ENCODE data around the gene ATP5ME. TPM values are rescaled to one million over a fixed set of nuclear protein-coding genes. Genes with fewer than 3 reads are reported as not detected.
A peak's percentile ranks its signal among the peaks of the same experiment; 100 is the strongest.
"Not testable (repeated sequence)": the region's sequence is repeated elsewhere in the genome, so short reads cannot be mapped to it uniquely, and the experiment has no call there.

ATP5ME gene
- polyA plus RNA-seq, 3 donors: 163 to 397 (median 367) TPM

DNA sequence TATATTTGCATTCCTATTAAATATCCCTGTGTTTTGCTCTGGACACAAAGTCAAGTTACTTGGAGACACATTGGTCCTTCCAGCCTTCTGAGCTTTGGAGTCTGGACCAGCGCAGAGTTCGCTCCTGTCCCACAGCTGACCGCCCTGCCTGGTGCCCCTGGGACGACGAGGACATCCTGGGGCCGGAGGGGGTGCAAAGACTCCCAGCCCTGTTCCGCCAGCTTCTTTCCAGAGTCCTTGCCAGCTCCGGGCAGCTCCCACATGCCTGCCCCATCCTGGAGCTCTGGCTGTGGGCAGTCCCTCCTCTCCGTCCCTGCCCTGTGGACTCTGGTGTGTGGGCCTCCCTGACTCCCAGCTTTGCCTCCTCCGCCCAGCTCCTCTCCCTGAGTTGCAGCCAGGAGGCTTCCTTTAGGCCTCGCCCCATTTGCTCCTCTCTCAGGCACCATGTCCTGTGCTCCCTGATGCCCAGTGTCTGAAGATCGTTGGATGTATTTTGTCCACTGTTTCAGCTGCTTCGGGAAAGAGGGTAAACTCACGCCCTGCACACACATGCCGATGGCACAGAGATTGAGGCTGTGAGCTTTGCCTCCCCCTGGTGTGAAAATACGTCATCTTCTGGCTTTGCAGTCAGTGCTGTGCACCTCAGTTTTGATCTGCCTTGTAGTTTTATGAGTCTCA is 26.6 kb upstream of the ATP5ME start:
- H3K36me3 Mint-ChIP-seq: no peaks in the 10 kb centered on the region
- DNase-seq: no peak
- no peak overlapping the region for H3K4me3 Mint-ChIP-seq
- H3K36me3 ChIP-seq (replicated peaks in 1 of 2; ENCODE audit: control insufficient read depth in 1 of 2, insufficient read depth in 2 of 2, low read length in 2 of 2): no peaks in the 10 kb centered on the region
- H2AFZ ChIP-seq (ENCODE audit: insufficient read depth, low read depth, low read length, poor library complexity, severe bottlenecking): no peak overlapping the region
- TF ChIP-seq CTCF (IDR thresholded peaks at IDR 0.05): no peak
- H3K27ac Mint-ChIP-seq: peak overlapping the region in 5 of 7 donors; percentile 12 to 96 (median 94)
- H3K4me1 ChIP-seq (ENCODE audit: control insufficient read depth in 1 of 2, insufficient read depth in 2 of 2, low read length in 2 of 2): peaks cover 27 to 36% of the 10 kb centered on the region in 2 donors
- H3K27me3 ChIP-seq (ENCODE audit: control insufficient read depth in 2 of 2, insufficient read depth in 2 of 2, low read length in 2 of 2): no peaks in the 10 kb centered on the region
- H3K79me2 ChIP-seq (ENCODE audit: insufficient read depth, low read length): peaks cover 6% of the 10 kb centered on the region
- H3K9me3 Mint-ChIP-seq: peaks cover 0 to 3% (median 0%) of the 10 kb centered on the region in 7 donors
- no peak overlapping the region for H3K27ac ChIP-seq (ENCODE audit: low read depth in 1 of 2, low read length in 2 of 2)
- H3K4me2 ChIP-seq (replicated peaks; ENCODE audit: extremely low read depth, low read length, poor library complexity, severe bottlenecking): no peak overlapping the region
- H3K4me3 ChIP-seq (replicated peaks in 1 of 3; ENCODE audit: low read depth in 2 of 3, low read length in 3 of 3): no peak overlapping the region
- 95% methylated on average over 15 of the region's 16 CpGs for WGBS (ENCODE audit: insufficient coverage)
- no peaks in the 10 kb centered on the region for H4K20me1 ChIP-seq (ENCODE audit: insufficient read depth, low read length)
- H3K9me3 ChIP-seq (replicated peaks in 1 of 2; ENCODE audit: control insufficient read depth in 1 of 2, insufficient read depth in 1 of 2, low read length in 2 of 2): no peaks in the 10 kb centered on the region
- peaks cover 2 to 10% (median 6%) of the 10 kb centered on the region in 3 donors for H3K27me3 Mint-ChIP-seq (ENCODE audit: low read depth in 3 of 3)
- H3K9ac ChIP-seq (ENCODE audit: insufficient read depth, low read length, poor library complexity, severe bottlenecking): no peak overlapping the region
- peaks cover 22% of the 10 kb centered on the region for H3K4me1 Mint-ChIP-seq
- intact Hi-C loops (cut with micrococcal nuclease): no loop called here

GRCh38 chr4:699816-700580 is 25.9 kb upstream of the ATP5ME start:
- Mint-ChIP-seq H3K27me3 (ENCODE audit: low read depth in 3 of 3) (peaks cover 6 to 11% (median 9%) of the 10 kb centered on the region in 3 donors), H3K4me3 (peak overlapping the region in 1 of 2 donors; percentile 78), H3K4me1 (peaks cover 22% of the 10 kb centered on the region), H3K36me3 (no peaks in the 10 kb centered on the region), H3K9me3 (peaks cover 0 to 3% (median 0%) of the 10 kb centered on the region in 7 donors), H3K27ac (peak overlapping the region; percentile 89 to 97 (median 95))
- peak overlapping the region; percentile 32 for H2AFZ ChIP-seq (ENCODE audit: insufficient read depth, low read depth, low read length, poor library complexity, severe bottlenecking)
- no peak for TF ChIP-seq CTCF (IDR thresholded peaks at IDR 0.05)
- H3K4me2 ChIP-seq (replicated peaks; ENCODE audit: extremely low read depth, low read length, poor library complexity, severe bottlenecking): peak overlapping the region; percentile 57
- H3K4me1 ChIP-seq (ENCODE audit: control insufficient read depth in 1 of 2, insufficient read depth in 2 of 2, low read length in 2 of 2): peaks cover 24 to 32% of the 10 kb centered on the region in 2 donors
- no peaks in the 10 kb centered on the region for H4K20me1 ChIP-seq (ENCODE audit: insufficient read depth, low read length)
- H3K9me3 ChIP-seq (replicated peaks in 1 of 2; ENCODE audit: control insufficient read depth in 1 of 2, insufficient read depth in 1 of 2, low read length in 2 of 2): no peaks in the 10 kb centered on the region
- intact Hi-C loops (cut with micrococcal nuclease): loop anchor here in 1 of 2 donors (10.0 kb wide), 1 partner anchor 235 kb away; the partner anchor contains the start of genes GAK and TMEM175
- H3K9ac ChIP-seq (ENCODE audit: insufficient read depth, low read length, poor library complexity, severe bottlenecking): no peak overlapping the region
- peaks cover under 1% of the 10 kb centered on the region for H3K79me2 ChIP-seq (ENCODE audit: insufficient read depth, low read length)
- H3K27ac ChIP-seq (ENCODE audit: low read depth in 1 of 2, low read length in 2 of 2): peak overlapping the region; percentile 78 to 79
- no peak for DNase-seq
- no peaks in the 10 kb centered on the region for H3K27me3 ChIP-seq (ENCODE audit: control insufficient read depth in 2 of 2, insufficient read depth in 2 of 2, low read length in 2 of 2)
- 84% methylated on average over 8 of the region's 27 CpGs for WGBS (ENCODE audit: insufficient coverage)
- no peaks in the 10 kb centered on the region for H3K36me3 ChIP-seq (replicated peaks in 1 of 2; ENCODE audit: control insufficient read depth in 1 of 2, insufficient read depth in 2 of 2, low read length in 2 of 2)
- peak overlapping the region in 1 of 3 experiments; percentile 41 for H3K4me3 ChIP-seq (replicated peaks in 1 of 3; ENCODE audit: low read depth in 2 of 3, low read length in 3 of 3)

DNA sequence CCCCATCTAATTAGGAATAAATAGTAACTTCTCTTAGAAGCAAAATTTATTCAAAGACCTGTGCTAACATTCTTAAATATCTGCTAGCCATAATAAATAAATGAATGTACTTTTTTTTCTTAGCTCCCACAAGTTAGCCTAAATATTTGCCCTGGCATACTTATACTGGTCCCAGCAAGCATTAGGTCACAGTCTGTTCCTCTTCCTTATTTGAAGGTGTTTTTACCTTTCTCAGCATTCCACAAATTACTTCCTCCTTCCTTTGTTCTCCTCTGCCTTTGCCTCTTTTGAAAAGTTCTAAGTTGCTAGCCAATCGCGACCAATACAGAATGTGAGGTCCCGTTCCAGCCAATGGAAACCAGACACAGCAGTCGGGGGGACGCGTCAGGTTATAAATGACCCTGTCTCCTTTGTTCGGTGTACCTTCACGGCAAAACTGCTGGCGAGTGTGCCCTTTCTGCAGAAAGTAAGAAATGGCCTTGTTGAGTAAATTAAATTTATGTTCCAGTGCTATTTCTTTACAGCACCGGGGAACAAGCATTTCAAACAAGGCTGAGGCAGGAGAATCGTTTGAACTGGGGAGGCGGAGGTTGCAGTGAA is 20.4 kb upstream of the ATP5ME start:
- not testable (repeated sequence) for H3K79me2 ChIP-seq (ENCODE audit: insufficient read depth, low read length); H3K27me3 ChIP-seq (ENCODE audit: control insufficient read depth in 2 of 2, insufficient read depth in 2 of 2, low read length in 2 of 2); H3K9me3 ChIP-seq (replicated peaks in 1 of 2; ENCODE audit: control insufficient read depth in 1 of 2, insufficient read depth in 1 of 2, low read length in 2 of 2); H3K36me3 ChIP-seq (replicated peaks in 1 of 2; ENCODE audit: control insufficient read depth in 1 of 2, insufficient read depth in 2 of 2, low read length in 2 of 2); H3K4me3 Mint-ChIP-seq; H3K9me3 Mint-ChIP-seq; H3K9ac ChIP-seq (ENCODE audit: insufficient read depth, low read length, poor library complexity, severe bottlenecking); H3K27ac Mint-ChIP-seq; H3K27ac ChIP-seq (ENCODE audit: low read depth in 1 of 2, low read length in 2 of 2); H2AFZ ChIP-seq (ENCODE audit: insufficient read depth, low read depth, low read length, poor library complexity, severe bottlenecking); H3K36me3 Mint-ChIP-seq; DNase-seq; H3K4me2 ChIP-seq (replicated peaks; ENCODE audit: extremely low read depth, low read length, poor library complexity, severe bottlenecking); H4K20me1 ChIP-seq (ENCODE audit: insufficient read depth, low read length); H3K4me3 ChIP-seq (replicated peaks in 1 of 3; ENCODE audit: low read depth in 2 of 3, low read length in 3 of 3)
- Mint-ChIP-seq H3K4me1 (peaks cover 21% of the 10 kb centered on the region), H3K27me3 (ENCODE audit: low read depth in 3 of 3) (peaks cover 11 to 24% (median 20%) of the 10 kb centered on the region in 3 donors)
- intact Hi-C loops (cut with micrococcal nuclease): loop anchor here in 1 of 2 donors (10.0 kb wide), 1 partner anchor 240 kb away; the partner anchor contains the start of genes GAK and TMEM175
- peaks cover 21 to 22% of the 10 kb centered on the region in 2 donors for H3K4me1 ChIP-seq (ENCODE audit: control insufficient read depth in 1 of 2, insufficient read depth in 2 of 2, low read length in 2 of 2)
- 88% methylated on average over 3 of the region's 12 CpGs for WGBS (ENCODE audit: insufficient coverage)
